ENCODE measurements around the gene GRM8. TPM values are rescaled to one million over a fixed set of nuclear protein-coding genes. Genes with fewer than 3 reads are reported as not detected.

The GRM8 gene
- total and polyA plus RNA-seq, 10 of the 15 experiments (the other 5 are each of a cell fraction or from before 2014, with no cell fraction given): 0.33 to 7.1 (median 0.45) TPM; not detected in 2

DNA sequence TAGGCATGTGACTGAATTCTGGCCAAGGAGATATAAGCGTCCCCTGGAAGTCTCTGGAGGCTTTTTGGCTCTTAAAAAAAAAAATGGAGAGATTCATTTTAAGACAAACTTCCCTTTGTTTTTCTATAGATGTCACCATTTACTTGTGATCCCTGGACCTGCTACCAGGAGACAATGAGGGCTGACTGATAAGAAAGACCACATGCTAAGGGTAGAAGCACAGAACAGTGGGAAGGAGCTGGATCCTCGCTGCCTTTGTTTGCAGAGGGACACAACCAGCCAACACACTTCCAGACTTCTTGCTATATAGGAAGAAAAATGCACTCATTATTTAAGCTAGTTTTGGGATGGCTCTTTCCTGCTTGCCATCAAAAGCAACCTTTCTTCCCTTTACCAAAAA, 172.2 kb downstream of the GRM8 start:
- TF ChIP-seq, protein P1, sequence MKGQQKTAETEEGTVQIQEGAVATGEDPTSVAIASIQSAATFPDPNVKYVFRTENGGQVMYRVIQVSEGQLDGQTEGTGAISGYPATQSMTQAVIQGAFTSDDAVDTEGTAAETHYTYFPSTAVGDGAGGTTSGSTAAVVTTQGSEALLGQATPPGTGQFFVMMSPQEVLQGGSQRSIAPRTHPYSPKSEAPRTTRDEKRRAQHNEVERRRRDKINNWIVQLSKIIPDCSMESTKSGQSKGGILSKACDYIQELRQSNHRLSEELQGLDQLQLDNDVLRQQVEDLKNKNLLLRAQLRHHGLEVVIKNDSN (IDR thresholded peaks at IDR 0.05; ENCODE audit: borderline replicate concordance, extremely low read length, insufficient read depth, low read depth, low read length): no peak
- TF ChIP-seq IRF4 (IDR thresholded peaks at IDR 0.05; ENCODE audit: low read depth, low read length) (no peak), EED (IDR thresholded peaks at IDR 0.05; ENCODE audit: low read depth) (no peak), SUPT20H (IDR thresholded peaks at IDR 0.05; ENCODE audit: borderline replicate concordance, control insufficient read depth, low read depth, low read length) (no peak), SMAD1 (IDR thresholded peaks at IDR 0.05; ENCODE audit: low read depth, partially characterized antibody) (no peak), CHD4 (IDR thresholded peaks at IDR 0.05) (no peak), CHD1 (IDR thresholded peaks at IDR 0.05; ENCODE audit: low read depth, low read length) (no peak), KAT2A (conservative IDR thresholded peaks at IDR 0.05; ENCODE audit: control insufficient read depth, low read depth, low read length) (no peak), NFIC (IDR thresholded peaks at IDR 0.05; ENCODE audit: low read depth, low read length) (no peak), ZSCAN29 (IDR thresholded peaks at IDR 0.05) (no peak)
- TF ChIP-seq, protein P2, sequence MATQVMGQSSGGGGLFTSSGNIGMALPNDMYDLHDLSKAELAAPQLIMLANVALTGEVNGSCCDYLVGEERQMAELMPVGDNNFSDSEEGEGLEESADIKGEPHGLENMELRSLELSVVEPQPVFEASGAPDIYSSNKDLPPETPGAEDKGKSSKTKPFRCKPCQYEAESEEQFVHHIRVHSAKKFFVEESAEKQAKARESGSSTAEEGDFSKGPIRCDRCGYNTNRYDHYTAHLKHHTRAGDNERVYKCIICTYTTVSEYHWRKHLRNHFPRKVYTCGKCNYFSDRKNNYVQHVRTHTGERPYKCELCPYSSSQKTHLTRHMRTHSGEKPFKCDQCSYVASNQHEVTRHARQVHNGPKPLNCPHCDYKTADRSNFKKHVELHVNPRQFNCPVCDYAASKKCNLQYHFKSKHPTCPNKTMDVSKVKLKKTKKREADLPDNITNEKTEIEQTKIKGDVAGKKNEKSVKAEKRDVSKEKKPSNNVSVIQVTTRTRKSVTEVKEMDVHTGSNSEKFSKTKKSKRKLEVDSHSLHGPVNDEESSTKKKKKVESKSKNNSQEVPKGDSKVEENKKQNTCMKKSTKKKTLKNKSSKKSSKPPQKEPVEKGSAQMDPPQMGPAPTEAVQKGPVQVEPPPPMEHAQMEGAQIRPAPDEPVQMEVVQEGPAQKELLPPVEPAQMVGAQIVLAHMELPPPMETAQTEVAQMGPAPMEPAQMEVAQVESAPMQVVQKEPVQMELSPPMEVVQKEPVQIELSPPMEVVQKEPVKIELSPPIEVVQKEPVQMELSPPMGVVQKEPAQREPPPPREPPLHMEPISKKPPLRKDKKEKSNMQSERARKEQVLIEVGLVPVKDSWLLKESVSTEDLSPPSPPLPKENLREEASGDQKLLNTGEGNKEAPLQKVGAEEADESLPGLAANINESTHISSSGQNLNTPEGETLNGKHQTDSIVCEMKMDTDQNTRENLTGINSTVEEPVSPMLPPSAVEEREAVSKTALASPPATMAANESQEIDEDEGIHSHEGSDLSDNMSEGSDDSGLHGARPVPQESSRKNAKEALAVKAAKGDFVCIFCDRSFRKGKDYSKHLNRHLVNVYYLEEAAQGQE (IDR thresholded peaks at IDR 0.05; ENCODE audit: low read depth, low read length): no peak
- no peaks in the 10 kb centered on the region for H3K9me3 ChIP-seq (replicated peaks; ENCODE audit: control insufficient read depth, insufficient read depth, low read length)
- ATAC-seq (no peak), FAIRE-seq (no peak), DNase-seq (ENCODE audit: low read depth, low spot score) (no peak)
- 0% methylated on average over 2 of the region's 2 CpGs for WGBS (ENCODE audit: insufficient coverage, insufficient replicate concordance, low lambda C conversion rate, missing lambda C conversion rate)
- in situ Hi-C loops (cut with MboI): no loop called here
- H3K36me3 ChIP-seq (ENCODE audit: control insufficient read depth in 2 of 2, insufficient read depth in 2 of 2, low read length in 1 of 2): no peaks in the 10 kb centered on the region
- no peaks in the 10 kb centered on the region for H3K79me2 ChIP-seq (ENCODE audit: control insufficient read depth, insufficient read depth, low read length)
- ChIA-PET SMC1A (ENCODE audit: uncharacterized antibody, unreplicated experiment) (interaction anchor here (0.7 kb wide), 1 partner anchor 94 kb away, joined by 4 read pairs; no protein-coding TSS in a partner anchor), RAD21 (ENCODE audit: unreplicated experiment) (no interaction called here), POLR2A (no interaction called here), CTCF (interaction anchor here (1.1 kb wide), 1 partner anchor 27 kb away, joined by 3 read pairs; no protein-coding TSS in a partner anchor)
- no peak overlapping the region for H3K4me3 ChIP-seq
- no peak overlapping the region for H3K4me2 ChIP-seq (ENCODE audit: control insufficient read depth, insufficient read depth)
- H3K9ac ChIP-seq (ENCODE audit: control insufficient read depth, insufficient read depth, low read length): no peak overlapping the region
- no TSS peak for BruUV-seq (replicated peaks)
- H3K27me3 ChIP-seq (replicated peaks in 1 of 2; ENCODE audit: control insufficient read depth in 2 of 2, insufficient read depth in 2 of 2, low read length in 1 of 2): no peaks in the 10 kb centered on the region
- H4K20me1 ChIP-seq (ENCODE audit: control insufficient read depth, insufficient read depth): no peaks in the 10 kb centered on the region
- H3K27ac ChIP-seq (ENCODE audit: control insufficient read depth, insufficient read depth): no peak overlapping the region
- H2AFZ ChIP-seq (ENCODE audit: control insufficient read depth, low read depth, low read length): no peak overlapping the region
- intact Hi-C loops (cut with micrococcal nuclease; ENCODE audit: unreplicated experiment): no loop called here
- H3K4me1 ChIP-seq (ENCODE audit: control insufficient read depth, insufficient read depth, low read length): no peaks in the 10 kb centered on the region

All from GM12878 (cell line).